Measurements from ENCODE around the gene CTBP2. TPM values are rescaled to one million over a fixed set of nuclear protein-coding genes. Genes with fewer than 3 reads are reported as not detected.
"Not testable (repeated sequence)": the region's sequence is repeated elsewhere in the genome, so short reads cannot be mapped to it uniquely, and the experiment has no call there.

Gene CTBP2
- polyA plus RNA-seq, 1 donor (not counting 4 experiments of a cell fraction or from before 2014, with no cell fraction given): 76.0 TPM

- Histone ChIP-seq H3K79me2 (ENCODE audit: control insufficient read depth, insufficient read depth, low read length) (peaks cover 76% of the 10 kb centered on the region), H3K4me3 (ENCODE audit: control insufficient read depth in 2 of 3, extremely low read depth in 1 of 3, insufficient read depth in 2 of 3, low read depth in 1 of 3, low read length in 3 of 3) (no peak overlapping the region), H3K9me3 (ENCODE audit: control insufficient read depth, low read depth, low read length) (no peaks in the 10 kb centered on the region), H3K4me1 (ENCODE audit: control insufficient read depth, extremely low read depth, insufficient read depth, low read length) (peaks cover 26% of the 10 kb centered on the region), H3K27me3 (ENCODE audit: control insufficient read depth, extremely low read depth, insufficient read depth, low read length) (no peaks in the 10 kb centered on the region), H3K9ac (ENCODE audit: control insufficient read depth, extremely low read depth, insufficient read depth, low read length) (no peak overlapping the region), H3K4me2 (ENCODE audit: control insufficient read depth, extremely low read depth, insufficient read depth, low read depth, low read length) (no peak overlapping the region), H4K20me1 (ENCODE audit: control insufficient read depth, extremely low read depth, insufficient read depth, low read length) (peaks cover 34% of the 10 kb centered on the region), H2AFZ (ENCODE audit: control insufficient read depth, low read length) (no peak overlapping the region), H3K9me1 (ENCODE audit: control insufficient read depth, extremely low read depth, insufficient read depth, low read length) (peaks cover 11% of the 10 kb centered on the region), H3K36me3 (ENCODE audit: control insufficient read depth in 2 of 2, extremely low read depth in 1 of 2, insufficient read depth in 2 of 2, low read length in 2 of 2) (peaks cover 18 to 46% of the 10 kb centered on the region in 2 experiments), H3K27ac (ENCODE audit: control insufficient read depth, insufficient read depth, low read length) (peak overlapping the region; percentile 37)
- TF ChIP-seq, protein P1, sequence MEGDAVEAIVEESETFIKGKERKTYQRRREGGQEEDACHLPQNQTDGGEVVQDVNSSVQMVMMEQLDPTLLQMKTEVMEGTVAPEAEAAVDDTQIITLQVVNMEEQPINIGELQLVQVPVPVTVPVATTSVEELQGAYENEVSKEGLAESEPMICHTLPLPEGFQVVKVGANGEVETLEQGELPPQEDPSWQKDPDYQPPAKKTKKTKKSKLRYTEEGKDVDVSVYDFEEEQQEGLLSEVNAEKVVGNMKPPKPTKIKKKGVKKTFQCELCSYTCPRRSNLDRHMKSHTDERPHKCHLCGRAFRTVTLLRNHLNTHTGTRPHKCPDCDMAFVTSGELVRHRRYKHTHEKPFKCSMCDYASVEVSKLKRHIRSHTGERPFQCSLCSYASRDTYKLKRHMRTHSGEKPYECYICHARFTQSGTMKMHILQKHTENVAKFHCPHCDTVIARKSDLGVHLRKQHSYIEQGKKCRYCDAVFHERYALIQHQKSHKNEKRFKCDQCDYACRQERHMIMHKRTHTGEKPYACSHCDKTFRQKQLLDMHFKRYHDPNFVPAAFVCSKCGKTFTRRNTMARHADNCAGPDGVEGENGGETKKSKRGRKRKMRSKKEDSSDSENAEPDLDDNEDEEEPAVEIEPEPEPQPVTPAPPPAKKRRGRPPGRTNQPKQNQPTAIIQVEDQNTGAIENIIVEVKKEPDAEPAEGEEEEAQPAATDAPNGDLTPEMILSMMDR (optimal IDR thresholded peaks at IDR 0.05 in 1 of 3, IDR thresholded peaks at IDR 0.05 in 1 of 3, conservative IDR thresholded peaks at IDR 0.05 in 1 of 3; ENCODE audit: extremely low read depth in 1 of 3, insufficient read depth in 2 of 3, low read length in 3 of 3): no peak
- TF ChIP-seq EZH2 (IDR thresholded peaks at IDR 0.05; ENCODE audit: low read length): no peak
- DNase-seq (ENCODE audit: low read depth, low spot score) (no peak), FAIRE-seq (no peak)
- dilution Hi-C loops (cut with MboI; ENCODE audit: extremely low pct_ligation_motif_present, low sequenced_read_pairs): no loop called here
These were observed 76.8 kb downstream of the CTBP2 start for GRCh38 chr10:125083576-125083920.

DNA sequence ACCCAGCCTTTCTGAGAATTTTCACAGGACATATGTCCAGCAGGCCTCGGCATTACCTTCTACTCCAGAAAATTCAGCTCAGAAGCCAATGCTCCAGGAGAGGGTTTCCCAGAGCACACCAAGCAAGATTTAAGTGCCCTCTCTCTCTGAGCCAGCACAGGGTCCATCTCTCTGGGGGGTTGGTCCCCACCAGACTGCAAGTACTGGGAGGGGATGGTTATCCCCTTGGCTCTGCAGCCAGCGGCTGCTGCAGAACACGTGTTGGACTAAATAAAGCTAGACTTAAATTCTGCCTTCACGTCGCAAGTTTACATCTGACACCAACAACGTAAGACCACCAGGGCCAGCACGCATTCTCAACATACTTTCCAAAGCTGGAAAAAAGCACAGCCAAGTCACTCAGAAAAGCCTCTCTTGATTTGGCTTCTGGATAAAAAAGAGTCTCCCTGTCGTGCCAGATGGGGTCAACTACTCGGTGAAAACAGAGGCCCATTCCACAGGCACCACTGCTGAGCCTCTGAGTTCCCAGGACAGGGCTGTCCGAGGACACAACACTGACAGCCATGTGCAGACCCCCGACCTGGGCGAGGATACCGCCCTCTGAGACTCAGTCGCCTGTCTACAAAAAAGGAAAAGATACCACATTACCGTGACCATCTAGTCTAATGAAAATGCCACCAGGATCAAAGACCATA lies 77.3 kb downstream of the CTBP2 start:
- Histone ChIP-seq H4K20me1 (ENCODE audit: control insufficient read depth, extremely low read depth, insufficient read depth, low read length) (peaks cover 31% of the 10 kb centered on the region), H3K27ac (ENCODE audit: control insufficient read depth, insufficient read depth, low read length) (no peak overlapping the region), H3K9ac (ENCODE audit: control insufficient read depth, extremely low read depth, insufficient read depth, low read length) (no peak overlapping the region), H3K36me3 (ENCODE audit: control insufficient read depth in 2 of 2, extremely low read depth in 1 of 2, insufficient read depth in 2 of 2, low read length in 2 of 2) (peaks cover 17 to 42% of the 10 kb centered on the region in 2 experiments), H3K4me1 (ENCODE audit: control insufficient read depth, extremely low read depth, insufficient read depth, low read length) (peaks cover 20% of the 10 kb centered on the region), H3K4me2 (ENCODE audit: control insufficient read depth, extremely low read depth, insufficient read depth, low read depth, low read length) (no peak overlapping the region), H3K4me3 (ENCODE audit: control insufficient read depth in 2 of 3, extremely low read depth in 1 of 3, insufficient read depth in 2 of 3, low read depth in 1 of 3, low read length in 3 of 3) (no peak overlapping the region), H3K9me3 (ENCODE audit: control insufficient read depth, low read depth, low read length) (no peaks in the 10 kb centered on the region), H3K27me3 (ENCODE audit: control insufficient read depth, extremely low read depth, insufficient read depth, low read length) (no peaks in the 10 kb centered on the region), H3K9me1 (ENCODE audit: control insufficient read depth, extremely low read depth, insufficient read depth, low read length) (peaks cover 8% of the 10 kb centered on the region), H2AFZ (ENCODE audit: control insufficient read depth, low read length) (no peak overlapping the region), H3K79me2 (ENCODE audit: control insufficient read depth, insufficient read depth, low read length) (peaks cover 75% of the 10 kb centered on the region)
- FAIRE-seq (no peak), DNase-seq (ENCODE audit: low read depth, low spot score) (no peak)
- TF ChIP-seq EZH2 (IDR thresholded peaks at IDR 0.05; ENCODE audit: low read length): no peak
- TF ChIP-seq, protein P1 (optimal IDR thresholded peaks at IDR 0.05 in 1 of 3, IDR thresholded peaks at IDR 0.05 in 1 of 3, conservative IDR thresholded peaks at IDR 0.05 in 1 of 3; ENCODE audit: extremely low read depth in 1 of 3, insufficient read depth in 2 of 3, low read length in 3 of 3): no peak
- dilution Hi-C loops (cut with MboI; ENCODE audit: extremely low pct_ligation_motif_present, low sequenced_read_pairs): no loop called here

GRCh38 chr10:125082471-125082870 lies 77.9 kb downstream of the CTBP2 start:
- dilution Hi-C loops (cut with MboI; ENCODE audit: extremely low pct_ligation_motif_present, low sequenced_read_pairs); H3K9me3 ChIP-seq (ENCODE audit: control insufficient read depth, low read depth, low read length); H3K9me1 ChIP-seq (ENCODE audit: control insufficient read depth, extremely low read depth, insufficient read depth, low read length); FAIRE-seq; DNase-seq (ENCODE audit: low read depth, low spot score); H3K27ac ChIP-seq (ENCODE audit: control insufficient read depth, insufficient read depth, low read length); H3K27me3 ChIP-seq (ENCODE audit: control insufficient read depth, extremely low read depth, insufficient read depth, low read length); H3K9ac ChIP-seq (ENCODE audit: control insufficient read depth, extremely low read depth, insufficient read depth, low read length); H3K4me2 ChIP-seq (ENCODE audit: control insufficient read depth, extremely low read depth, insufficient read depth, low read depth, low read length); H2AFZ ChIP-seq (ENCODE audit: control insufficient read depth, low read length); H3K4me3 ChIP-seq (ENCODE audit: control insufficient read depth in 2 of 3, extremely low read depth in 1 of 3, insufficient read depth in 2 of 3, low read depth in 1 of 3, low read length in 3 of 3): not testable (repeated sequence)
- Histone ChIP-seq H3K36me3 (ENCODE audit: control insufficient read depth in 2 of 2, extremely low read depth in 1 of 2, insufficient read depth in 2 of 2, low read length in 2 of 2) (peaks cover 14 to 37% of the 10 kb centered on the region in 2 experiments), H3K79me2 (ENCODE audit: control insufficient read depth, insufficient read depth, low read length) (peaks cover 76% of the 10 kb centered on the region), H3K4me1 (ENCODE audit: control insufficient read depth, extremely low read depth, insufficient read depth, low read length) (peaks cover 15% of the 10 kb centered on the region), H4K20me1 (ENCODE audit: control insufficient read depth, extremely low read depth, insufficient read depth, low read length) (peaks cover 28% of the 10 kb centered on the region)

Data from keratinocyte (primary cell).